Kidney epithelial cell (primary cell): ENCODE results near the gene ELOF1. TPM values are rescaled to one million over a fixed set of nuclear protein-coding genes. Genes with fewer than 3 reads are reported as not detected.
"Not testable (repeated sequence)": the region's sequence is repeated elsewhere in the genome, so short reads cannot be mapped to it uniquely, and the experiment has no call there.

Experiments
- DNase-seq: peaks from one replicate; pipeline ENCODE4 v3.0.0-alpha.2; 2010; ENCODE audit warnings: low read depth
- H3K27me3 ChIP-seq: 2 replicates; pipeline ENCODE4 v1.6.0; 2011; ENCODE audit warnings: low read length; ENCODE audit not compliant: control insufficient read depth, insufficient read depth
- H3K36me3 ChIP-seq: 2 replicates; pipeline ENCODE4 v1.5.1; 2011; ENCODE audit warnings: low read length; ENCODE audit not compliant: control insufficient read depth, insufficient read depth
- H3K4me3 ChIP-seq: 2 replicates; pipeline ENCODE4 v1.5.1; 2011; ENCODE audit warnings: low read depth, mild to moderate bottlenecking, control low read depth, low read length
- CTCF ChIP-seq: IDR thresholded peaks from 2 replicates; pipeline ENCODE4 v1.5.1; 2011; ENCODE audit warnings: mild to moderate bottlenecking, moderate library complexity, low read length, control low read depth, inconsistent platforms; ENCODE audit not compliant: insufficient read depth, poor library complexity, severe bottlenecking
- total RNA-seq: library from RNA; depleted of rRNA; stranded (reverse); fragments of >200 nt; gene quantifications from 2 replicates; pipeline ENCODE4 v1.2.3, GENCODE V29; 2015

ELOF1 gene
- 67.3 and 69.6 TPM in 2 replicates for total RNA-seq

- Histone ChIP-seq H3K4me3 (peak within 1 kb of the TSS; percentile 83), H3K36me3 (no peaks in the 10 kb centered on the region), H3K27me3 (no peaks in the 10 kb centered on the region)
- peak; percentile 17 for TF ChIP-seq CTCF
- DNase-seq: peak; percentile 95
Observed at GRCh38 chr19:11558881-11559828, at the start of gene ELOF1. Gene ELOF1, minus strand, starts transcription at chr19:11559230. Its CDS starts 4,883 bp downstream, at chr19:11554347.

GRCh38 chr19:11606484-11606883 is 47.5 kb upstream of the ELOF1 start:
- DNase-seq: no peak
- no peak for TF ChIP-seq CTCF
- Histone ChIP-seq H3K36me3 (no peaks in the 10 kb centered on the region), H3K27me3 (no peaks in the 10 kb centered on the region), H3K4me3 (no peak overlapping the region)

GRCh38 chr19:11599704-11600103 is 40.7 kb upstream of the ELOF1 start:
- not testable (repeated sequence) for H3K36me3 ChIP-seq, DNase-seq, H3K27me3 ChIP-seq, H3K4me3 ChIP-seq

- Histone ChIP-seq H3K4me3 (no peak overlapping the region), H3K27me3 (no peaks in the 10 kb centered on the region)
- no peak for TF ChIP-seq CTCF
Observed at GRCh38 chr19:11598746-11599145, 39.7 kb upstream of the ELOF1 start.

GRCh38 chr19:11598103-11598483 is 39.1 kb upstream of the ELOF1 start:
- peak overlapping the region; percentile 92 for H3K4me3 ChIP-seq
- no peaks in the 10 kb centered on the region for H3K27me3 ChIP-seq
- no peak for TF ChIP-seq CTCF
- DNase-seq: no peak
- no peaks in the 10 kb centered on the region for H3K36me3 ChIP-seq

More at GRCh38 chr19:11598746-11599145, 39.7 kb upstream of the ELOF1 start:
- DNase-seq: no peak
- H3K36me3 ChIP-seq: no peaks in the 10 kb centered on the region

GRCh38 chr19:11597202-11598102 is 38.4 kb upstream of the ELOF1 start, which contains the start of gene ZNF627:
Gene ZNF627, plus strand, starts transcription at chr19:11597483. Its CDS starts 145 bp downstream, at chr19:11597628.
- peak; percentile 86 for DNase-seq
- H3K27me3 ChIP-seq: no peaks in the 10 kb centered on the region
- TF ChIP-seq CTCF: peak; percentile 12
- no peaks in the 10 kb centered on the region for H3K36me3 ChIP-seq
- H3K4me3 ChIP-seq: peak within 1 kb of the TSS; percentile 92
